K562 (cell line): Measurements from ENCODE around the gene EDN2.

Source experiments
- BACH1 ChIP-seq: fragments of 200-800 bp; sonication (Bioruptor generic); IDR thresholded peaks from 2 replicates; pipeline ENCODE4 v1.6.1; 2016; ENCODE audit warnings: missing genetic modification characterization, missing compliant biosample characterization
- CTCF ChIP-seq, 3 experiments: IDR thresholded peaks in 2 of 3; conservative IDR thresholded peaks in 1 of 3; 2 replicates each; pipeline ENCODE4 v1.5.1; 2011 to 2012; ENCODE audit warnings: low read length in 3 of 3, mild to moderate bottlenecking in 3 of 3, control low read depth in 2 of 3, improper control_type of control experiment in 1 of 3, inconsistent platforms in 1 of 3, low read depth in 1 of 3, mixed read lengths in 1 of 3, moderate library complexity in 1 of 3; ENCODE audit not compliant: insufficient read depth in 2 of 3
- EP300 ChIP-seq: IDR thresholded peaks from 2 replicates; pipeline ENCODE4 v1.6.1; 2012; ENCODE audit warnings: low read length, improper control_type of control experiment
- EZH2 ChIP-seq: IDR thresholded peaks from 2 replicates; pipeline ENCODE4 v1.6.1; 2012; ENCODE audit warnings: low read depth, mild to moderate bottlenecking, inconsistent platforms, low read length, borderline replicate concordance
- JUNB ChIP-seq: fragments of 450-650 bp; formaldehyde crosslinking; conservative IDR thresholded peaks from 2 replicates; pipeline ENCODE4 v1.4.0; 2020; ENCODE audit warnings: mild to moderate bottlenecking
- NCOA1 ChIP-seq: fragments of 450-650 bp; IDR thresholded peaks from 2 replicates; pipeline ENCODE4 v1.6.1; 2016; ENCODE audit warnings: low read depth
- NFYB ChIP-seq: IDR thresholded peaks from 2 replicates; pipeline ENCODE4 v1.6.1; 2011; ENCODE audit warnings: mild to moderate bottlenecking, moderate library complexity; ENCODE audit not compliant: insufficient read length; ENCODE audit errors: extremely low read depth
- ZNF263 ChIP-seq: sonication (generic); formaldehyde crosslinking; IDR thresholded peaks from 2 replicates; pipeline ENCODE4 v1.8.0; 2022; ENCODE audit warnings: mild to moderate bottlenecking, missing genetic modification reagents, borderline replicate concordance
- ZNF3 ChIP-seq: fragments of 250-450 bp; sonication (Bioruptor Pico); IDR thresholded peaks from 2 replicates; pipeline ENCODE4 v1.5.0; 2021; ENCODE audit warnings: mild to moderate bottlenecking, moderate library complexity
- ZNF311 ChIP-seq: fragments of 250-450 bp; sonication (Bioruptor Pico); IDR thresholded peaks from 2 replicates; pipeline ENCODE4 v1.4.0; 2020; ENCODE audit warnings: mild to moderate bottlenecking, moderate library complexity
- ZNF592 ChIP-seq: fragments of 450-650 bp; IDR thresholded peaks from 2 replicates; pipeline ENCODE4 v1.6.1; 2017; ENCODE audit warnings: antibody characterized with exemption, mild to moderate bottlenecking
- ZNF717 ChIP-seq: fragments of 250-450 bp; sonication (Bioruptor Pico); IDR thresholded peaks from 2 replicates; pipeline ENCODE4 v1.5.0; 2021

GRCh38 chr1:41501581-41501980 is 17.1 kb upstream of the EDN2 start:
- TF ChIP-seq NCOA1 (no peak), ZNF263 (CRISPR knock-in tag) (no peak), BACH1 (no peak), ZNF311 (CRISPR knock-in tag) (no peak), CTCF (IDR thresholded peaks at IDR 0.05 in 2 of 3, conservative IDR thresholded peaks at IDR 0.05 in 1 of 3; ENCODE audit: insufficient read depth in 2 of 3, low read depth in 1 of 3, low read length in 3 of 3) (no peak), ZNF3 (CRISPR knock-in tag) (no peak), EZH2 (no peak), ZNF717 (CRISPR knock-in tag) (no peak), EP300 (no peak), NFYB (no peak), ZNF592 (no peak), JUNB (no peak)
